SKM-1 treated with dmso at 0.1 percent for 144 hours (cell line): Measurements from ENCODE around the gene ABHD12.
"Not testable (repeated sequence)": the region's sequence is repeated elsewhere in the genome, so short reads cannot be mapped to it uniquely, and the experiment has no call there.

Experiments
- DNase-seq: peaks from one replicate; lab custom pipeline; 2025; ENCODE audit not compliant: unreplicated experiment; lab: John Stamatoyannopoulos, UW

Gene ABHD12

DNA sequence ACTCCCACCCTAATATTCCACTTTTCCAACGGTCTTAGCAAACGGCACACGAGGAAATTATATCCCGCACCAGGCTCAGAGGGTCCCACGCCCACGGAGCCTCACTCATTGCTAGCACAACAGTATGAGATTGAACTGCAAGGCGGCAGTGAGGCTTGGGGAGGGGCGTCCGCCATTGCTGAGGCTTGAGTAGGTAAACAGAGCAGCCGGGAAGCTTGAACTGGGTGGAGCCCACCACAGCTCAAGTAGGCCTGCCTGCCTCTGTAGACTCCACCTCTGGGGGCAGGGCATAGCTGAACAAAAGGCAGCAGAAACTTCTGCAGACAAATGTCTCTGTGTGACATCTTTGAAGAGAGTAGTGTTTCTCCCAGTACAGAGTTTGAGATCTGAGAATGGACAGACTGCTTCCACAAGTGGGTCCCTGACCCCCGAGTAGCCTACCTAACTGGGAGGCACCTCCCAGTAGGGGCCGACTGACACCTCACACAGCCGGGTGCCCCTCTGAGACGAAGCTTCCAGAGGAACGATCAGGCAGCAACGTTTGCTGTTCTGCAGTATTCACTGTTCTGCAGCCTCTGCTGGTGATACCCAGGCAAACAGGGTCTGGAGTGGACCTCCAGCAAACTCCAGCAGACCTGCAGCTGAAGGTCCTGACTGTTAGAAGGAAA lies 129.7 kb downstream of the ABHD12 start:
- not testable (repeated sequence) for DNase-seq

- DNase-seq = no peak
Measured at GRCh38 chr20:25259788-25260254, 130.8 kb downstream of the ABHD12 start.

DNA sequence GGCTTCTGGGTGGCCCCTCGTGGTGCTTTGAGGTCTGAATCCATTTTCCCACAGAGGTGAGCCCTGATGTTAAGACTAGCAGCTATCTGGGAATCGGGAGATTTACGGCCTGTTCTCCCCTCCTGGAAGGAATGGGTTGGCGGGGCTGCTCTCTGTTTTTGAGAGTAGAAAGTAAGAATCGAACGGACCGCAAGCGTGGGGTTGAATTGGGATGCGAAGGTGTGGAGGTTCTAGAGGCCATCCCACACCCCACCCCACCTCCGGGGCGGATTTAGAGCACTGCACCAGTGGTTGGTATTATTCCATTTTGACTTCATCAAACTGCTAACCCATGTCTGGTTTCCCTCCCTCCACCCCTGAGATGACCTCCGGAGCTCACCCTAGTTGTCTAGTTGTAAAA lies 131.3 kb downstream of the ABHD12 start:
- DNase-seq = no peak

DNA sequence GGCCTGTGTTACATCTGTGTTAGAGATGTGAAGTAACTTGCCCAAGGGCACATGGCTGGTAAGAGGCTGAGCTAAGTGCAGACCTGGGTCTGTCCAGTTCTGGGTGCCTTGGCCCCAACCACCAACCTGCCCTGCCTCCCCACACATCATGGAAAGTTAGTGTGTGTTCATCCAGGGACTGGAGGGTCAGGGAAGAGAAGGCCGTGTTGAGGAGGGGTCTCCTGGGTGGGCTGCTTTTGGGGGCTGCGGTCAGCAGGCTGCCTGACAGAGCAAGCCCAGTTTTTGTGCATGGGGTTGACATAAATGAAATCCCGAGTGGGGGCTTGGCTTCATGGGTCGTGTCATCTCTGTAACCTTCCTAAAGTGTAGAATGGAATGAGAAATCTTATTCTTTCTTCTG lies 131.8 kb downstream of the ABHD12 start:
- no peak for DNase-seq

- DNase-seq = no peak
Measured at GRCh38 chr20:25258476-25258805, 132.2 kb downstream of the ABHD12 start.

DNA sequence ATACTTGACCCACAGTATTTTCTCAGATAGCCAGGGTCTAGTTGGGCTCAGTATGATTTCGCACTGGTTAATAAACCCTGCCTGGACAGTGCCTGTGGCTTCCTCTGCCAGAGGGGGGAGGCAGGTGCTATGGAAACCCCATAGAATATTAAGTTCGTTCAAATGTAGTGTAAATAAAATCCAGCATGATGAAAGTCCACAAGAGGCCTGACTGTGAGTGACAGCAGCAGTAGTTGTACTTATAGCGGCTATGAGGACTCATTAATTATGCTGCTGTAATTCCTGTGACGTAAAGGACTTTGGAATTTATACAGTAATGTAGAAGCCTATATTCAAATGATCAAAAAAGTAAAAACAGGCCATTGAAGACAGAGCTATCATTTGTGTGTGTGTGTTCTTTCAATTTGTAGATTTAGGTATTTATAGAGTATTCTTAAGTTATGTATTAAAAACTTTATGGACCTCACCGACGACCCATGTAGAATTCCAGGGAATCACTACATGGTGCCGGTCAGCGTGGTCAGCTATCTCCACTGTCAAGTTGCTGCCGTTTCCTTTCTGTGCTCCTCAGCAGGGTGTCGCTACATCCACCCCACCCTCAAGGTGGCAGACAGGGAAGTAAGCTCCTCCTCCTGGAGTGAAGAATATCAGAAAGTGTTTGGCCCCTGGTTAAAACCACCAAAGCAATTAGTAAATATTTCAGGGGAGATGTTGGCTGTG lies 132.7 kb downstream of the ABHD12 start:
- no peak for DNase-seq

GRCh38 chr20:25257130-25257529 lies 133.5 kb downstream of the ABHD12 start:
- DNase-seq = no peak

DNA sequence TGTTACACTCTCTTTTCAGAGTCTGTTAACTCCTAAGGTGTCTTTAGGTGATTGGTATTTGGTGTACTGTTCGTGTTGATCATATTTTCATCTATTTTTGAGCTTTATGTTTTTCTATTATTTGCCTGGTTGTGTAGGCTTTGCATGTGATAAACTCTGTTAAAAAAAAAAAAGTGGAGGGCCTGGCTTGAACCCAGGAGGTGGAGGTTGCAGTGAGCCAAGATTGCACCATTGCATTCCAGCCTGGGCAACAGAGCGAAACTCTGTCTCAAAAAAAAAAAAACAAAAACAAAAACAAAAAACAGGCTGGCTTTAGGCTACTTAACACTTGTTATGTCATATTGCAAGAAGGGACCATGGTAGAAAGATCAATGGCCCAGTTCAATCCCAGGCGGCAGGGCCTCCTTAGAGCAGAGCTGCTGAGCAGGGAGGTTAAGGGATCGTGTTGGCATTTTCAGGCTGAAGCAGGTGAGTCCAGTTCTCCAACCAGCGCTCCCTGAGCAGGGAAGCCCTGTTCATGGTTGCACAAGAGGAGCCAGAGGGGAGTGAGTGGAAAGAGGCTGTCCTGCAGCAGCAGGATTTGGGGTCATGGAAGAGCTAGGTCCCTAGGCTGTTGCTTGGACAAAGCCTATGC lies 134.3 kb downstream of the ABHD12 start:
- no peak for DNase-seq

- no peak for DNase-seq
Measured at GRCh38 chr20:25254986-25255680, 135.5 kb downstream of the ABHD12 start.

- no peak for DNase-seq
Measured at GRCh38 chr20:25254571-25254970, 136.1 kb downstream of the ABHD12 start.

GRCh38 chr20:25253606-25254275 lies 136.9 kb downstream of the ABHD12 start:
- DNase-seq = no peak

DNA sequence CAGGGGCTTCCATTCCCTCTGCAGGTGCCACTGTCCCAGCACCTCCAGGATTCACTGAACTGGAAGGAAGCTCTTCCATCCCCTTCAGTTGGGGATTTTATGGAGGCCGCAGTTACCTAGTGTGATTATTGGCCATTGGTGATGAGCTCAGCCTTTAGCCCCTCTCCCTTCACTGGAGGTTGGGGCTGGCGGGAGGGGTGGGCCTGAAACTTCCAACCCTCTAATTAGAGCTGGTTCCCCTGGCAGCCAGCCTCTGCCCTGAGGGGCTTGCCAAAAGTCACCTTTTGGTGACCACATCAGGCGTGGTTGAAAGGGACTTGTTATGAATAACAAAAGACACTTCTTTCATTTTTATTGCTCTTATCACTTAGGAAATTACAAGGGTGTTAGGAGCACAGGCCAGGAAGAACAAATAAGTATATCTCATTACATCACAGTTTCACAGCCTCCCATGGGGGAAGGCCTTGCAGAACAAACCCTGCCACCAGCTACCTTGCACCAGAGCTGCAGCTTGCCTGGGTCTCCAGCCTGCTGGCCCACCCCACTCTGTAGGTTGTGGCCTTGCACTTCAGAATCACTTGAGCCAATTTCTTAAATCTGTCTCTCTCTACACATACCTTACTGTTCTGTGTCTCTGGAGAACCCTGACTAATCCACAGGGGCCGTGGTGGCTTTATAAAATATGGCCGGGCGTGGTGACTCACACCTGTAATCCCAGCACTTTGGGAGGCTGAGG lies 137.8 kb downstream of the ABHD12 start:
- no peak for DNase-seq

DNA sequence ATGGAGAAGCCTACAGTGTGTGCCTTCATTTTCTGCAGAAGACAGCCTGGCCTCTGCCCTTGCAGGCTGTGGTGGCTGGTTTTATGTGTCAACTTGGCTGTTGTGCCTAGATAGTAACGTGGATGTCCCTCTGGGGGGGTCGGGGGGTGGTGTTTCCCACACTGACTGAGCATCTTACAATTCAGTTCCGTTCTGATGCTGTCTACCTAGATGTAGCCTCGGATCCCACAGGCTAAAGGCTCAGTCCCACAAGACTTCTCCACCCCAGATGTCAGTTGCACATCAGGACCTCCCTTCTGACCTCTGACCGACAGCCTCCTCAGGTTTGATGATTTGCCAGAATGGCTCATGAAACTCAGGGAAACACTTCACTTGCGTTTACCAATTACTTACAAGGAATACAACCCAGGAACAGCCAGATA lies 138.4 kb downstream of the ABHD12 start:
- DNase-seq = no peak

- no peak for DNase-seq
Measured at GRCh38 chr20:25251558-25251957, 139.1 kb downstream of the ABHD12 start.

- no peak for DNase-seq
Measured at GRCh38 chr20:25251019-25251418, 139.6 kb downstream of the ABHD12 start.

DNA sequence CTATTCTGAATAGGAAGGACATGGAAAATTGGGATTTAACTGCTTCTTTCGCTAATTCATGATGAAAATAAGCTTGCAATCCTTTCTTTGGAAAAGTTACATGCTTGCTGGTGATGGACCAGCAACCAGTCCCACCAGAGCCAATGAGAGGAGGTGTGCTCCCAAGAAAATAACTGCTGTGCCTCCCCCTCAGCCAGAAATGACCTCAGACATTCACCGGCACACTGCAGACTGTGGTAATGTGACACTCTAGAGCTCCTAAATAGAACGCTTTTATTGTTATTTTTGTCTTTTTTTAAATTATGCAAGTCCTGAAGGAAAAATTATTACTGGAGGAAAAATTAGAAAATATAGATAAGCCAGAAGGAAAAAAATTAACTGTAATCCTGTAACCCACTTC lies 140.1 kb downstream of the ABHD12 start:
- DNase-seq = no peak
